NCI-H82 treated with DMSO at 0.1 percent for 48 hours (cell line): Measurements from ENCODE around the gene CHRDL2.

Experiments used
- DNase-seq: peaks from one replicate; lab custom pipeline; 2025; ENCODE audit not compliant: unreplicated experiment; lab: John Stamatoyannopoulos, UW

The CHRDL2 gene

GRCh38 chr11:74687237-74688023, 43.8 kb downstream of the CHRDL2 start:
- no peak for DNase-seq

GRCh38 chr11:74686792-74687191, 44.4 kb downstream of the CHRDL2 start:
- no peak for DNase-seq

- DNase-seq, result no peak
Observed at GRCh38 chr11:74685905-74686304, 45.3 kb downstream of the CHRDL2 start.

GRCh38 chr11:74685338-74685737, 45.9 kb downstream of the CHRDL2 start:
- DNase-seq, result no peak

GRCh38 chr11:74684661-74685060, 46.6 kb downstream of the CHRDL2 start:
- no peak for DNase-seq

GRCh38 chr11:74683941-74684481, 47.2 kb downstream of the CHRDL2 start:
- DNase-seq, result no peak

- no peak for DNase-seq
Observed at GRCh38 chr11:74683279-74683871, 47.9 kb downstream of the CHRDL2 start.

- DNase-seq, result no peak
Observed at GRCh38 chr11:74682731-74683278, 48.4 kb downstream of the CHRDL2 start.

GRCh38 chr11:74681686-74682651, 49.3 kb downstream of the CHRDL2 start:
- DNase-seq, result no peak

GRCh38 chr11:74680703-74681531, 50.3 kb downstream of the CHRDL2 start:
- no peak for DNase-seq

- DNase-seq, result no peak
Observed at GRCh38 chr11:74680035-74680671, 51.1 kb downstream of the CHRDL2 start.

- DNase-seq, result no peak
Observed at GRCh38 chr11:74679513-74679865, 51.7 kb downstream of the CHRDL2 start.

- DNase-seq, result no peak
Observed at GRCh38 chr11:74678591-74679512, 52.4 kb downstream of the CHRDL2 start.

GRCh38 chr11:74678041-74678440, 53.2 kb downstream of the CHRDL2 start:
- DNase-seq, result no peak

GRCh38 chr11:74677131-74677530, 54.1 kb downstream of the CHRDL2 start:
- DNase-seq, result no peak

- no peak for DNase-seq
Observed at GRCh38 chr11:74676596-74676995, 54.6 kb downstream of the CHRDL2 start.

- peak; percentile 82 for DNase-seq
Observed at GRCh38 chr11:74675761-74676160, 55.5 kb downstream of the CHRDL2 start.

GRCh38 chr11:74673693-74674360, 57.4 kb downstream of the CHRDL2 start:
- DNase-seq, result no peak
